Keratinocyte (primary cell): ENCODE measurements around the gene RAB2B. TPM values are rescaled to one million over a fixed set of nuclear protein-coding genes. Genes with fewer than 3 reads are reported as not detected.

Source experiments
- DNase-seq: peaks from one replicate; pipeline ENCODE4 v3.0.0-alpha.2; 2011; ENCODE audit warnings: low read depth, missing footprints, low spot score
- FAIRE-seq: peaks from 2 replicates; lab custom pipeline; 2011; peaks lifted over from hg19 to GRCh38; lab: Jason Lieb, UNC
- H2AFZ ChIP-seq: 2 replicates; pipeline ENCODE4 v1.6.0; 2012; ENCODE audit warnings: low read length, control low read depth, inconsistent platforms; ENCODE audit not compliant: control insufficient read depth
- H3K27ac ChIP-seq: 2 replicates; pipeline ENCODE4 v1.5.1; 2011; ENCODE audit warnings: low read length; ENCODE audit not compliant: control insufficient read depth, insufficient read depth
- H3K27me3 ChIP-seq: 3 replicates; pipeline ENCODE4 v1.6.0; 2011; ENCODE audit warnings: low read length; ENCODE audit not compliant: control insufficient read depth, insufficient read depth; ENCODE audit errors: extremely low read depth
- H3K36me3 ChIP-seq, 2 experiments: 2 replicates in 1 of 2; 3 replicates in 1 of 2; pipeline ENCODE4 v1.5.1; 2011; ENCODE audit warnings: low read length in 2 of 2, mild to moderate bottlenecking in 1 of 2; ENCODE audit not compliant: control insufficient read depth in 2 of 2, insufficient read depth in 2 of 2; ENCODE audit errors: extremely low read depth in 1 of 2
- H3K4me1 ChIP-seq: 3 replicates; pipeline ENCODE4 v1.5.1; 2011; ENCODE audit warnings: low read length; ENCODE audit not compliant: control insufficient read depth, insufficient read depth; ENCODE audit errors: extremely low read depth
- H3K4me2 ChIP-seq: 3 replicates; pipeline ENCODE4 v1.6.0; 2011; ENCODE audit warnings: low read depth, low read length; ENCODE audit not compliant: control insufficient read depth, insufficient read depth; ENCODE audit errors: extremely low read depth
- H3K4me3 ChIP-seq, 3 experiments: fragments of 200-600 bp in 1 of 3; sonication (generic) in 1 of 3; 2 replicates in 2 of 3; 3 replicates in 1 of 3; pipeline ENCODE4 v1.5.1; 2011 to 2016; ENCODE audit warnings: low read length in 3 of 3, mild to moderate bottlenecking in 3 of 3, control low read depth in 2 of 3, inconsistent platforms in 1 of 3, low read depth in 1 of 3, mixed read lengths in 1 of 3, mixed run types in 1 of 3, moderate library complexity in 1 of 3; ENCODE audit not compliant: control insufficient read depth in 2 of 3, insufficient read depth in 2 of 3; ENCODE audit errors: extremely low read depth in 1 of 3
- H3K79me2 ChIP-seq: 2 replicates; pipeline ENCODE4 v1.6.0; 2012; ENCODE audit warnings: low read length; ENCODE audit not compliant: control insufficient read depth, insufficient read depth
- H3K9ac ChIP-seq: 3 replicates; pipeline ENCODE4 v1.6.0; 2011; ENCODE audit warnings: low read length; ENCODE audit not compliant: control insufficient read depth, insufficient read depth; ENCODE audit errors: extremely low read depth
- H3K9me1 ChIP-seq: 3 replicates; pipeline ENCODE4 v1.6.0; 2011; ENCODE audit warnings: low read length; ENCODE audit not compliant: control insufficient read depth, insufficient read depth; ENCODE audit errors: extremely low read depth
- H3K9me3 ChIP-seq: 2 replicates; pipeline ENCODE4 v1.5.1; 2012; ENCODE audit warnings: low read depth, low read length; ENCODE audit not compliant: control insufficient read depth
- H4K20me1 ChIP-seq: 3 replicates; pipeline ENCODE4 v1.6.0; 2011; ENCODE audit warnings: low read length; ENCODE audit not compliant: control insufficient read depth, insufficient read depth; ENCODE audit errors: extremely low read depth
- CTCF ChIP-seq, 3 experiments: IDR thresholded peaks in 1 of 3; conservative IDR thresholded peaks in 1 of 3; optimal IDR thresholded peaks in 1 of 3; 2 replicates in 2 of 3; 3 replicates in 1 of 3; pipeline versions ENCODE3 to v1.5.1; 2011; ENCODE audit warnings: low read length in 3 of 3, mild to moderate bottlenecking in 3 of 3, moderate library complexity in 2 of 3, control low read depth in 1 of 3, inconsistent platforms in 1 of 3; ENCODE audit not compliant: insufficient read depth in 2 of 3; ENCODE audit errors: extremely low read depth in 1 of 3
- EZH2 ChIP-seq: IDR thresholded peaks from one replicate; pipeline ENCODE4 v1.6.1; 2012; ENCODE audit warnings: inconsistent platforms, mild to moderate bottlenecking, low read length, moderate library complexity
- dilution Hi-C: fragments of 300-500 bp; cut with MboI; formaldehyde crosslinking; loops from one replicate; pipeline ENCODE4 v1.7.0; 2020; ENCODE audit warnings: low sequenced_read_pairs; ENCODE audit not compliant: extremely low pct_ligation_motif_present
- polyA plus RNA-seq, 5 experiments: library from polyadenylated mRNA; depleted of rRNA in 3 of 5; stranded (reverse) in 3 of 5; stranded (forward) in 1 of 5; unstranded in 1 of 5; fragments of >200 nt; gene quantifications; 1 replicate in 1 of 5; 2 replicates in 3 of 5; 3 replicates in 1 of 5; pipeline versions ENCODE4 v1.2.1 to v1.2.3, GENCODE V29; 2011 to 2012; ENCODE audit warnings: missing spikeins in 2 of 5, low read depth in 1 of 5, low replicate concordance in 1 of 5

Gene RAB2B
- polyA plus RNA-seq, 1 donor (not counting 4 experiments of a cell fraction or from before 2014, with no cell fraction given) = 18.3 TPM

GRCh38 chr14:21520767-21521166 lies 44.0 kb upstream of the RAB2B start:
- dilution Hi-C loops = no loop called here
- no peak overlapping the region for H3K27ac ChIP-seq
- H2AFZ ChIP-seq = no peak overlapping the region
- no peak for FAIRE-seq
- H4K20me1 ChIP-seq = no peaks in the 10 kb centered on the region
- peaks cover 3% of the 10 kb centered on the region for H3K27me3 ChIP-seq
- H3K4me3 ChIP-seq = no peak overlapping the region
- no peaks in the 10 kb centered on the region for H3K79me2 ChIP-seq
- H3K4me2 ChIP-seq = no peak overlapping the region
- no peaks in the 10 kb centered on the region for H3K9me3 ChIP-seq
- no peaks in the 10 kb centered on the region for H3K9me1 ChIP-seq
- no peaks in the 10 kb centered on the region for H3K36me3 ChIP-seq
- TF ChIP-seq EZH2 (no peak), CTCF (optimal IDR thresholded peaks at IDR 0.05 in 1 of 3, IDR thresholded peaks at IDR 0.05 in 1 of 3, conservative IDR thresholded peaks at IDR 0.05 in 1 of 3; ENCODE audit: extremely low read depth in 1 of 3, insufficient read depth in 2 of 3, low read length in 3 of 3) (no peak)
- no peaks in the 10 kb centered on the region for H3K4me1 ChIP-seq
- no peak for DNase-seq
- no peak overlapping the region for H3K9ac ChIP-seq

GRCh38 chr14:21518725-21519124 lies 42.0 kb upstream of the RAB2B start:
- Histone ChIP-seq H3K9ac (no peak overlapping the region), H3K4me3 (no peak overlapping the region), H3K4me1 (no peaks in the 10 kb centered on the region), H4K20me1 (no peaks in the 10 kb centered on the region), H3K27ac (no peak overlapping the region), H3K36me3 (no peaks in the 10 kb centered on the region), H3K9me3 (no peaks in the 10 kb centered on the region), H3K27me3 (peaks cover 3% of the 10 kb centered on the region), H3K4me2 (no peak overlapping the region), H2AFZ (no peak overlapping the region), H3K9me1 (no peaks in the 10 kb centered on the region), H3K79me2 (no peaks in the 10 kb centered on the region)
- TF ChIP-seq EZH2 = no peak
- no peak for TF ChIP-seq CTCF (optimal IDR thresholded peaks at IDR 0.05 in 1 of 3, IDR thresholded peaks at IDR 0.05 in 1 of 3, conservative IDR thresholded peaks at IDR 0.05 in 1 of 3; ENCODE audit: extremely low read depth in 1 of 3, insufficient read depth in 2 of 3, low read length in 3 of 3)
- no peak for DNase-seq
- dilution Hi-C loops = no loop called here
- FAIRE-seq = no peak
